K562 (cell line): ENCODE data around the gene CREB3L4. TPM values are rescaled to one million over a fixed set of nuclear protein-coding genes. Genes with fewer than 3 reads are reported as not detected.

ENCODE experiments used
- ARID3A ChIP-seq: IDR thresholded peaks from 2 replicates; pipeline ENCODE4 v1.6.1; 2012; ENCODE audit warnings: low read depth, low read length, improper control_type of control experiment, borderline replicate concordance
- ATF3 ChIP-seq, 2 experiments: fragments of 450-650 bp in 1 of 2; sonication (generic) in 1 of 2; formaldehyde crosslinking in 1 of 2; IDR thresholded peaks in 1 of 2; conservative IDR thresholded peaks in 1 of 2; 2 replicates each; pipeline versions ENCODE4 v1.6.1 to v1.8.1; 2016 to 2023; ENCODE audit warnings: mild to moderate bottlenecking in 2 of 2, moderate library complexity in 2 of 2, inconsistent platforms in 1 of 2, missing genetic modification reagents in 1 of 2
- CAMTA2 ChIP-seq: fragments of 250-450 bp; sonication (Bioruptor Pico); conservative IDR thresholded peaks from 2 replicates; pipeline ENCODE4 v1.5.1; 2022
- ILK ChIP-seq: fragments of 450-650 bp; IDR thresholded peaks from 2 replicates; pipeline ENCODE4 v1.6.1; 2016; ENCODE audit warnings: missing genetic modification characterization, low read depth, mild to moderate bottlenecking, missing compliant biosample characterization, moderate library complexity, borderline replicate concordance
- KLF16 ChIP-seq: IDR thresholded peaks from 2 replicates; pipeline ENCODE4 v1.6.1; 2016; ENCODE audit warnings: antibody characterized with exemption
- MCM5 ChIP-seq: fragments of 450-650 bp; IDR thresholded peaks from 2 replicates; pipeline ENCODE4 v1.6.1; 2016; ENCODE audit warnings: low read depth
- MCM7 ChIP-seq, 2 experiments: fragments of 450-650 bp; IDR thresholded peaks; 2 replicates each; pipeline ENCODE4 v1.6.1; 2016 to 2018
- MTA2 ChIP-seq: fragments of 450-650 bp; IDR thresholded peaks from 2 replicates; pipeline ENCODE4 v1.6.1; 2016; ENCODE audit warnings: low read depth
- SMARCA5 ChIP-seq: fragments of 450-650 bp; IDR thresholded peaks from 2 replicates; pipeline ENCODE4 v1.6.1; 2016
- SPI1 ChIP-seq: IDR thresholded peaks from 2 replicates; pipeline ENCODE4 v1.6.1; 2011; ENCODE audit warnings: low read depth, low read length, control low read depth, borderline replicate concordance
- TBL1XR1 ChIP-seq, 2 experiments: IDR thresholded peaks; 2 replicates each; pipeline ENCODE4 v1.6.1; 2012; ENCODE audit warnings: improper control_type of control experiment in 2 of 2, low read length in 2 of 2, mild to moderate bottlenecking in 1 of 2
- YBX1 ChIP-seq: fragments of 450-650 bp; IDR thresholded peaks from 2 replicates; pipeline ENCODE4 v1.7.1; 2016; ENCODE audit warnings: mild to moderate bottlenecking
- ZNF695 ChIP-seq: fragments of 450-650 bp; formaldehyde crosslinking; IDR thresholded peaks from 2 replicates; pipeline ENCODE4 v1.4.0; 2020; ENCODE audit warnings: mild to moderate bottlenecking, moderate library complexity
- ZNF77 ChIP-seq: fragments of 250-450 bp; sonication (Bioruptor Pico); IDR thresholded peaks from 2 replicates; pipeline ENCODE4 v1.5.0; 2020
- polyA plus RNA-seq, 8 experiments: library from polyadenylated mRNA; depleted of rRNA in 4 of 8; stranded (reverse) in 5 of 8; unstranded in 3 of 8; fragments of >200 nt; fragmentation: Nextera tagmentation in 2 of 8; fragmentation: Illumina TruSeq in 1 of 8; extraction: Ambion mirVana in 2 of 8; extraction: Trizol in 1 of 8; gene quantifications; 2 replicates each; pipeline versions ENCODE4 v1.2.1 to v1.2.3, GENCODE V29; 2011 to 2014; ENCODE audit warnings: inconsistent platforms in 1 of 8, missing spikeins in 1 of 8
- total RNA-seq, 7 experiments: library from RNA; depleted of rRNA in 6 of 7; stranded (reverse); fragments of >200 nt in 6 of 7; fragmentation: Illumina TruSeq in 2 of 7; extraction: Trizol in 2 of 7; gene quantifications; 2 replicates each; pipeline versions ENCODE4 v1.2.1 to v1.2.3, GENCODE V29; 2011 to 2021; ENCODE audit warnings: low replicate concordance in 1 of 7
- TF ChIP-seq, protein P1 (sequence below): sonication (generic); formaldehyde crosslinking; IDR thresholded peaks from 2 replicates; pipeline ENCODE4 v1.8.0; 2022; ENCODE audit warnings: mild to moderate bottlenecking, missing genetic modification reagents
- TF ChIP-seq, protein P2 (sequence below): sonication (generic); formaldehyde crosslinking; IDR thresholded peaks from 2 replicates; pipeline ENCODE4 v1.5.0; 2020; ENCODE audit warnings: missing genetic modification reagents
- TF ChIP-seq, protein P3 (sequence below): sonication (generic); formaldehyde crosslinking; IDR thresholded peaks from 2 replicates; pipeline ENCODE4 v1.8.0; 2022; ENCODE audit warnings: mild to moderate bottlenecking, low read depth, missing genetic modification reagents
- TF ChIP-seq, protein P4 (sequence below): fragments of 250-450 bp; sonication (Bioruptor Pico); IDR thresholded peaks from 2 replicates; pipeline ENCODE4 v1.4.0; 2020; ENCODE audit warnings: borderline replicate concordance

Gene CREB3L4
- total and polyA plus RNA-seq, 9 of the 15 experiments (the other 6 are each of a cell fraction or from before 2014, with no cell fraction given) = 9.9 to 18.6 (median 13.9) TPM

GRCh38 chr1:153946622-153947241 is 21.0 kb upstream of the CREB3L4 start, which contains the start of gene DENND4B (continued):
- TF ChIP-seq, protein P1, sequence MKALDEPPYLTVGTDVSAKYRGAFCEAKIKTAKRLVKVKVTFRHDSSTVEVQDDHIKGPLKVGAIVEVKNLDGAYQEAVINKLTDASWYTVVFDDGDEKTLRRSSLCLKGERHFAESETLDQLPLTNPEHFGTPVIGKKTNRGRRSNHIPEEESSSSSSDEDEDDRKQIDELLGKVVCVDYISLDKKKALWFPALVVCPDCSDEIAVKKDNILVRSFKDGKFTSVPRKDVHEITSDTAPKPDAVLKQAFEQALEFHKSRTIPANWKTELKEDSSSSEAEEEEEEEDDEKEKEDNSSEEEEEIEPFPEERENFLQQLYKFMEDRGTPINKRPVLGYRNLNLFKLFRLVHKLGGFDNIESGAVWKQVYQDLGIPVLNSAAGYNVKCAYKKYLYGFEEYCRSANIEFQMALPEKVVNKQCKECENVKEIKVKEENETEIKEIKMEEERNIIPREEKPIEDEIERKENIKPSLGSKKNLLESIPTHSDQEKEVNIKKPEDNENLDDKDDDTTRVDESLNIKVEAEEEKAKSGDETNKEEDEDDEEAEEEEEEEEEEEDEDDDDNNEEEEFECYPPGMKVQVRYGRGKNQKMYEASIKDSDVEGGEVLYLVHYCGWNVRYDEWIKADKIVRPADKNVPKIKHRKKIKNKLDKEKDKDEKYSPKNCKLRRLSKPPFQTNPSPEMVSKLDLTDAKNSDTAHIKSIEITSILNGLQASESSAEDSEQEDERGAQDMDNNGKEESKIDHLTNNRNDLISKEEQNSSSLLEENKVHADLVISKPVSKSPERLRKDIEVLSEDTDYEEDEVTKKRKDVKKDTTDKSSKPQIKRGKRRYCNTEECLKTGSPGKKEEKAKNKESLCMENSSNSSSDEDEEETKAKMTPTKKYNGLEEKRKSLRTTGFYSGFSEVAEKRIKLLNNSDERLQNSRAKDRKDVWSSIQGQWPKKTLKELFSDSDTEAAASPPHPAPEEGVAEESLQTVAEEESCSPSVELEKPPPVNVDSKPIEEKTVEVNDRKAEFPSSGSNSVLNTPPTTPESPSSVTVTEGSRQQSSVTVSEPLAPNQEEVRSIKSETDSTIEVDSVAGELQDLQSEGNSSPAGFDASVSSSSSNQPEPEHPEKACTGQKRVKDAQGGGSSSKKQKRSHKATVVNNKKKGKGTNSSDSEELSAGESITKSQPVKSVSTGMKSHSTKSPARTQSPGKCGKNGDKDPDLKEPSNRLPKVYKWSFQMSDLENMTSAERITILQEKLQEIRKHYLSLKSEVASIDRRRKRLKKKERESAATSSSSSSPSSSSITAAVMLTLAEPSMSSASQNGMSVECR (CRISPR knock-in tag) = no peak
- TF ChIP-seq SPI1 (peak; percentile 79; the same call in 1 of the 2 replicates), YBX1 (no peak), KLF16 (no peak), SMARCA5 (peak; percentile 30; the same call in 1 of the 2 replicates), ZNF695 (CRISPR knock-in tag) (no peak), ILK (tag) (no peak), MCM7 (IDR thresholded peaks at IDR 0.05) (no peak), MCM5 (no peak), MTA2 (no peak), ARID3A (no peak), CAMTA2 (CRISPR knock-in tag) (no peak), ZNF77 (no peak), TBL1XR1 (IDR thresholded peaks at IDR 0.05; ENCODE audit: low read length in 2 of 2) (peak in 1 of 2 experiments; percentile 47; a peak in 1 of 4 replicates), ATF3 (IDR thresholded peaks at IDR 0.05) (no peak), ATF3 (CRISPR knock-in tag; conservative IDR thresholded peaks at IDR 0.05) (no peak)
- TF ChIP-seq, protein P2, sequence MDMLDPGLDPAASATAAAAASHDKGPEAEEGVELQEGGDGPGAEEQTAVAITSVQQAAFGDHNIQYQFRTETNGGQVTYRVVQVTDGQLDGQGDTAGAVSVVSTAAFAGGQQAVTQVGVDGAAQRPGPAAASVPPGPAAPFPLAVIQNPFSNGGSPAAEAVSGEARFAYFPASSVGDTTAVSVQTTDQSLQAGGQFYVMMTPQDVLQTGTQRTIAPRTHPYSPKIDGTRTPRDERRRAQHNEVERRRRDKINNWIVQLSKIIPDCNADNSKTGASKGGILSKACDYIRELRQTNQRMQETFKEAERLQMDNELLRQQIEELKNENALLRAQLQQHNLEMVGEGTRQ = no peak
- TF ChIP-seq, protein P3, sequence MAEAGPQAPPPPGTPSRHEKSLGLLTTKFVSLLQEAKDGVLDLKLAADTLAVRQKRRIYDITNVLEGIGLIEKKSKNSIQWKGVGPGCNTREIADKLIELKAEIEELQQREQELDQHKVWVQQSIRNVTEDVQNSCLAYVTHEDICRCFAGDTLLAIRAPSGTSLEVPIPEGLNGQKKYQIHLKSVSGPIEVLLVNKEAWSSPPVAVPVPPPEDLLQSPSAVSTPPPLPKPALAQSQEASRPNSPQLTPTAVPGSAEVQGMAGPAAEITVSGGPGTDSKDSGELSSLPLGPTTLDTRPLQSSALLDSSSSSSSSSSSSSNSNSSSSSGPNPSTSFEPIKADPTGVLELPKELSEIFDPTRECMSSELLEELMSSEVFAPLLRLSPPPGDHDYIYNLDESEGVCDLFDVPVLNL (CRISPR knock-in tag) = no peak
- TF ChIP-seq, protein P4, sequence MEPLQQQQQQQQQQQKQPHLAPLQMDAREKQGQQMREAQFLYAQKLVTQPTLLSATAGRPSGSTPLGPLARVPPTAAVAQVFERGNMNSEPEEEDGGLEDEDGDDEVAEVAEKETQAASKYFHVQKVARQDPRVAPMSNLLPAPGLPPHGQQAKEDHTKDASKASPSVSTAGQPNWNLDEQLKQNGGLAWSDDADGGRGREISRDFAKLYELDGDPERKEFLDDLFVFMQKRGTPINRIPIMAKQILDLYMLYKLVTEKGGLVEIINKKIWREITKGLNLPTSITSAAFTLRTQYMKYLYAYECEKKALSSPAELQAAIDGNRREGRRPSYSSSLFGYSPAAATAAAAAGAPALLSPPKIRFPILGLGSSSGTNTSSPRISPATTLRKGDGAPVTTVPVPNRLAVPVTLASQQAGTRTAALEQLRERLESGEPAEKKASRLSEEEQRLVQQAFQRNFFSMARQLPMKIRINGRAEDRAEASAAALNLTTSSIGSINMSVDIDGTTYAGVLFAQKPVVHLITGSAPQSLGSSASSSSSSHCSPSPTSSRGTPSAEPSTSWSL (CRISPR knock-in tag) = no peak
